K562 treated with DMSO at 1 percent for 48 hours (cell line): ENCODE data around the gene ACY1. TPM values are rescaled to one million over a fixed set of nuclear protein-coding genes. Genes with fewer than 3 reads are reported as not detected.

Source experiments
- total RNA-seq: library from RNA; unstranded; fragments of 300-600 nt; gene quantifications from 2 replicates; pipeline ENCODE4 v1.2.3, GENCODE V29; 2022; ENCODE audit warnings: low replicate concordance; ENCODE audit errors: extremely low read depth

ACY1 gene
- not detected in 2 replicates for total RNA-seq

GRCh38 chr3:51982838-51983577, at the start of gene ACY1:
Gene ACY1 (plus strand): TSS chr3:51983535. CDS start chr3:51984065, 530 bp downstream.

GRCh38 chr3:51941798-51942602, 41.3 kb upstream of the ACY1 start, which contains the start of the genes PARP3 and RRP9:
Gene PARP3 (plus strand): TSS chr3:51942363. CDS start chr3:51943356, 993 bp downstream.
Gene RRP9 (minus strand): TSS chr3:51941904. CDS start chr3:51941867, 37 bp downstream.

GRCh38 chr3:51955175-51955892, 28.0 kb upstream of the ACY1 start, which contains the start of gene GPR62:
Gene GPR62 (plus strand): TSS chr3:51955381. CDS start chr3:51955653, 272 bp downstream.

GRCh38 chr3:51967384-51968169, 15.8 kb upstream of the ACY1 start, which contains the start of gene PCBP4:
Gene PCBP4 (minus strand): TSS chr3:51967454. CDS start chr3:51961240, 6,214 bp downstream.

GRCh38 chr3:51974963-51975851, 8.1 kb upstream of the ACY1 start, which contains the start of gene ABHD14A:
Gene ABHD14A (plus strand): TSS chr3:51975064. CDS start chr3:51975136, 72 bp downstream.

GRCh38 chr3:51995346-51996163, 12.2 kb downstream of the ACY1 start, which contains the start of gene RPL29:
Gene RPL29 (minus strand): TSS chr3:51995895. CDS start chr3:51995461, 434 bp downstream.

Other genes with a start within 250 kb of the ACY1 start
- gene IQCF6, start 204.3 kb upstream of the ACY1 start, total RNA-seq: not detected in 2 replicates
- not detected in 2 replicates for gene IQCF2, start 121.9 kb upstream of the ACY1 start, total RNA-seq
- gene IQCF5, start 107.9 kb upstream of the ACY1 start, total RNA-seq: not detected in 2 replicates
- not detected in 2 replicates for gene IQCF1, start 80.2 kb upstream of the ACY1 start, total RNA-seq
- not detected in 2 replicates for gene RRP9, start 41.6 kb upstream of the ACY1 start, total RNA-seq
- gene PARP3, start 41.2 kb upstream of the ACY1 start, total RNA-seq: not detected in 2 replicates
- not detected in 2 replicates for gene GPR62, start 28.2 kb upstream of the ACY1 start, total RNA-seq
- not detected in 2 replicates for gene PCBP4, start 16.1 kb upstream of the ACY1 start, total RNA-seq
- gene ABHD14B, start 9.5 kb upstream of the ACY1 start, total RNA-seq: 366 TPM in 1 of 2 replicates, not detected in the other
- gene ABHD14A, start 8.5 kb upstream of the ACY1 start, total RNA-seq: not detected in 2 replicates
- gene RPL29, start 12.4 kb downstream of the ACY1 start, total RNA-seq: 1,192 TPM in 1 of 2 replicates, not detected in the other
- not detected in 2 replicates for gene DUSP7, start 73.0 kb downstream of the ACY1 start, total RNA-seq
- not detected in 2 replicates for gene POC1A, start 170.9 kb downstream of the ACY1 start, total RNA-seq
- not detected in 2 replicates for gene ALAS1, start 214.6 kb downstream of the ACY1 start, total RNA-seq
- not detected in 2 replicates for gene TLR9, start 242.1 kb downstream of the ACY1 start, total RNA-seq